ENCODE results near the gene KCNS3. TPM values are rescaled to one million over a fixed set of nuclear protein-coding genes. Genes with fewer than 3 reads are reported as not detected.

The KCNS3 gene
- total and polyA plus RNA-seq, 9 of the 15 experiments (the other 6 are each of a cell fraction or from before 2014, with no cell fraction given) = 0.01 to 0.75 (median 0.25) TPM

- ChIA-PET CTCF (ENCODE audit: low intra/inter-chr PET ratio) (no interaction called here), POLR2A (no interaction called here)
- no peaks in the 10 kb centered on the region for H3K79me2 ChIP-seq (ENCODE audit: control insufficient read depth, insufficient read depth, low read length)
- H3K9ac ChIP-seq (ENCODE audit: insufficient read depth in 1 of 2, low read depth in 2 of 2, low read length in 2 of 2) = no peak overlapping the region
- in situ Hi-C loops (cut with MboI) (no loop called here), intact Hi-C loops (cut with micrococcal nuclease) (no loop called here)
- H2AFZ ChIP-seq (ENCODE audit: low read depth, low read length) = no peak overlapping the region
- no peak for DNase-seq (ENCODE audit: extremely low read depth in 1 of 4, low spot score in 3 of 4)
- H3K4me1 ChIP-seq (replicated peaks in 1 of 2; ENCODE audit: control insufficient read depth in 2 of 2, insufficient read depth in 2 of 2, low read length in 2 of 2) = no peaks in the 10 kb centered on the region
- H3K27me3 ChIP-seq (ENCODE audit: control insufficient read depth in 2 of 2, insufficient read depth in 2 of 2, low read length in 2 of 2) = peaks cover 0 to 6% of the 10 kb centered on the region in 2 experiments; a peak in 4 of 5 replicates
- no peak for ATAC-seq
- no TSS peak for BruUV-seq (replicated peaks)
- H3K27ac ChIP-seq (ENCODE audit: extremely low read depth, low read depth, low read length) = no peak overlapping the region
- no peak overlapping the region for H3K4me3 ChIP-seq
- TF ChIP-seq ZNF318 (IDR thresholded peaks at IDR 0.05; ENCODE audit: borderline replicate concordance in 1 of 2, low read depth in 1 of 2) = no peak
- TF ChIP-seq HNRNPK (IDR thresholded peaks at IDR 0.05; ENCODE audit: low read depth, low read length, poor library complexity, severe bottlenecking) = no peak
- no peak for TF ChIP-seq NFXL1 (CRISPR knock-in tag; IDR thresholded peaks at IDR 0.05)
- TF ChIP-seq POLR2A (conservative IDR thresholded peaks at IDR 0.05) = no peak
- TF ChIP-seq ZNF121 (CRISPR knock-in tag; conservative IDR thresholded peaks at IDR 0.05) = no peak
- TF ChIP-seq HDAC3 (IDR thresholded peaks at IDR 0.05; ENCODE audit: borderline replicate concordance, partially characterized antibody) = no peak
- no peak for TF ChIP-seq CBFA2T3 (IDR thresholded peaks at IDR 0.05)
- TF ChIP-seq ZNF778 (CRISPR knock-in tag; IDR thresholded peaks at IDR 0.05) = no peak
- no peak overlapping the region for H3K4me2 ChIP-seq (ENCODE audit: insufficient read depth, low read length)
- no peaks in the 10 kb centered on the region for H4K20me1 ChIP-seq (replicated peaks; ENCODE audit: control insufficient read depth, insufficient read depth, low read length)
- H3K9me3 ChIP-seq (replicated peaks; ENCODE audit: control insufficient read depth, insufficient read depth, low read depth, low read length) = no peaks in the 10 kb centered on the region
- FAIRE-seq = no peak
- no peaks in the 10 kb centered on the region for H3K36me3 ChIP-seq (ENCODE audit: control insufficient read depth, insufficient read depth, low read length)
- 0% methylated on average over 1 of the region's 1 CpG for WGBS (ENCODE audit: insufficient coverage, low coverage, missing lambda C conversion rate)
- H3K9me1 ChIP-seq (ENCODE audit: control insufficient read depth, insufficient read depth, low read length) = no peaks in the 10 kb centered on the region
Measured at GRCh38 chr2:17936599-17936998, 58.1 kb downstream of the KCNS3 start.
